ENCODE measurements around the gene PP2D1.

GRCh38 chr3:19960696-19961095 lies 51.4 kb downstream of the PP2D1 start:
- TF ChIP-seq CTCF (IDR thresholded peaks at IDR 0.05; ENCODE audit: low read depth, low read length) (no peak), EZH2phosphoT487 (IDR thresholded peaks at IDR 0.05; ENCODE audit: low read depth) (no peak)
